ENCODE results near the gene PJVK.

- TF ChIP-seq CTCF (IDR thresholded peaks at IDR 0.05; ENCODE audit: low read length), result no peak; the same call in 1 of the 2 replicates
- no peak for TF ChIP-seq EZH2 (optimal IDR thresholded peaks at IDR 0.05; ENCODE audit: low read depth, low read length)
- no peak for TF ChIP-seq EZH2phosphoT487 (IDR thresholded peaks at IDR 0.05; ENCODE audit: low read length)
These were observed 32.1 kb upstream of the PJVK start for GRCh38 chr2:178419123-178419522.
